HCT116 (cell line): ENCODE data around the gene LRP1B.

Experiments
- EZH2phosphoT487 ChIP-seq: fragments of 200-600 bp; IDR thresholded peaks from 2 replicates; pipeline ENCODE4 v1.6.1; 2018; ENCODE audit warnings: antibody characterized with exemption, borderline replicate concordance
- ZNF274 ChIP-seq: fragments of 200-500 bp; sonication (Bioruptor generic); IDR thresholded peaks from 2 replicates; pipeline ENCODE4 v1.6.1; 2014; ENCODE audit warnings: mild to moderate bottlenecking, low read depth, low read length, inconsistent platforms
- TF ChIP-seq, protein P1 (sequence below), 3 experiments: fragments of 200-600 bp in 1 of 3; sonication (generic) in 1 of 3; IDR thresholded peaks in 2 of 3; conservative IDR thresholded peaks in 1 of 3; 2 replicates each; pipeline ENCODE4 v1.5.1; 2012 to 2017; ENCODE audit warnings: low read depth in 2 of 3, low read length in 2 of 3, antibody characterized with exemption in 1 of 3, borderline replicate concordance in 1 of 3, control low read depth in 1 of 3, mild to moderate bottlenecking in 1 of 3, mixed read lengths in 1 of 3, mixed run types in 1 of 3, moderate library complexity in 1 of 3; ENCODE audit not compliant: insufficient read depth in 1 of 3
- TF ChIP-seq, protein P2 (sequence below): IDR thresholded peaks from 2 replicates; pipeline ENCODE4 v1.6.1; 2012

DNA sequence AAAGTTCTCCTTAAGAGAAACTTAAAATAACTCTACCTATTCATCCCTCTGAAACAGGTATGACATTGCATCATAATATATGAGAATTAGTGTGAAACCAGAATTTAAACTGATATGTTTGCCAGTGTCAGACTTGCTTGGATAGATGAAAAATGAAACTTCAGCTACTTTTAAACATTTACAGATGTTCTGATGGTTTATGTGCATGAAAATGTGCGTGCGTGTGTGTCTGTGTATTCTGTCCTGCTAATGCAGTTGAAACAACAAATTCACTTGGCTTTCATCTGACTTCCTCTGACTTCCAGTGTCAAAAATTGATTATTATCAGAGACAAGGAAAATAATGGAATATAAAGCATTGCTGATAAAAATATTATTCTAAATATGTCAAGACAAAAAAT, 719.4 kb downstream of the LRP1B start:
- TF ChIP-seq, protein P1, sequence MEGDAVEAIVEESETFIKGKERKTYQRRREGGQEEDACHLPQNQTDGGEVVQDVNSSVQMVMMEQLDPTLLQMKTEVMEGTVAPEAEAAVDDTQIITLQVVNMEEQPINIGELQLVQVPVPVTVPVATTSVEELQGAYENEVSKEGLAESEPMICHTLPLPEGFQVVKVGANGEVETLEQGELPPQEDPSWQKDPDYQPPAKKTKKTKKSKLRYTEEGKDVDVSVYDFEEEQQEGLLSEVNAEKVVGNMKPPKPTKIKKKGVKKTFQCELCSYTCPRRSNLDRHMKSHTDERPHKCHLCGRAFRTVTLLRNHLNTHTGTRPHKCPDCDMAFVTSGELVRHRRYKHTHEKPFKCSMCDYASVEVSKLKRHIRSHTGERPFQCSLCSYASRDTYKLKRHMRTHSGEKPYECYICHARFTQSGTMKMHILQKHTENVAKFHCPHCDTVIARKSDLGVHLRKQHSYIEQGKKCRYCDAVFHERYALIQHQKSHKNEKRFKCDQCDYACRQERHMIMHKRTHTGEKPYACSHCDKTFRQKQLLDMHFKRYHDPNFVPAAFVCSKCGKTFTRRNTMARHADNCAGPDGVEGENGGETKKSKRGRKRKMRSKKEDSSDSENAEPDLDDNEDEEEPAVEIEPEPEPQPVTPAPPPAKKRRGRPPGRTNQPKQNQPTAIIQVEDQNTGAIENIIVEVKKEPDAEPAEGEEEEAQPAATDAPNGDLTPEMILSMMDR (IDR thresholded peaks at IDR 0.05 in 2 of 3, conservative IDR thresholded peaks at IDR 0.05 in 1 of 3; ENCODE audit: borderline replicate concordance in 1 of 3, insufficient read depth in 1 of 3, low read depth in 2 of 3, low read length in 2 of 3), result no peak
- TF ChIP-seq ZNF274 (no peak), EZH2phosphoT487 (no peak)
- TF ChIP-seq, protein P2, sequence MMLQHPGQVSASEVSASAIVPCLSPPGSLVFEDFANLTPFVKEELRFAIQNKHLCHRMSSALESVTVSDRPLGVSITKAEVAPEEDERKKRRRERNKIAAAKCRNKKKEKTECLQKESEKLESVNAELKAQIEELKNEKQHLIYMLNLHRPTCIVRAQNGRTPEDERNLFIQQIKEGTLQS, result no peak
